Activated CD4-positive, alpha-beta T cell treated with anti-CD3 and anti-CD28 coated beads, Interleukin-2, amount 50 U/mL, for 1 hour (primary cell): ENCODE results near the gene BTBD19.
"Not testable (repeated sequence)": the region's sequence is repeated elsewhere in the genome, so short reads cannot be mapped to it uniquely, and the experiment has no call there.

ENCODE experiments used
- DNase-seq: peaks from one replicate; pipeline ENCODE4 v3.0.0-alpha.2; 2020

Gene BTBD19

DNA sequence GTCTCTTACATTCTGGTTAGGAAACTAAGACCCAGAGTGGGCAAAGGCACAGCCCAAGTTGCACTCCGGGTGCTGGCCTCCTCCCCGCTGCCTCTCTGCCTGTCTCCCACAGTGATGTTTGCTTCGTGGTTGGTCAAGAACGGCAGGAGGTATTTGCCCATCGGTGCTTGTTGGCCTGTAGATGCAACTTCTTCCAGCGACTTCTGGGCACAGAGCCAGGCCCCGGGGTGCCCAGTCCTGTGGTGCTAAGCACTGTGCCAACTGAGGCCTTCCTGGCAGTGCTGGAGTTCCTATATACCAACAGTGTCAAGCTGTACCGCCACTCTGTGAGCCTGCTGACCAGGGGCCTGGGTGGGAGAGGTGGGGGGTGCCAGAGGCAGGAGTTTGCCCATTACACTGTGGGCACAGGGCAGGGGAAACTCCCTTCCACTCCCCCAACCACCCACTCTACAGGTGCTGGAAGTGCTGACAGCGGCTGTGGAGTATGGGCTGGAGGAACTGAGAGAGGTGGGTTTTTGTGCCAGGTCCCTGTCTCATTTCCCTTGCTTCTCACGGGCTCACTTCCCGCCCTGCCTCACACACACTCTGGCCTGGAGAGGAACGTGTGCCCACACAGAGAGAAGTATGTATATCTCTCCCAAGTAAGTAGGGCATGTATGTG, 1.9 kb downstream of the BTBD19 start:
- peak; percentile 36 for DNase-seq

DNA sequence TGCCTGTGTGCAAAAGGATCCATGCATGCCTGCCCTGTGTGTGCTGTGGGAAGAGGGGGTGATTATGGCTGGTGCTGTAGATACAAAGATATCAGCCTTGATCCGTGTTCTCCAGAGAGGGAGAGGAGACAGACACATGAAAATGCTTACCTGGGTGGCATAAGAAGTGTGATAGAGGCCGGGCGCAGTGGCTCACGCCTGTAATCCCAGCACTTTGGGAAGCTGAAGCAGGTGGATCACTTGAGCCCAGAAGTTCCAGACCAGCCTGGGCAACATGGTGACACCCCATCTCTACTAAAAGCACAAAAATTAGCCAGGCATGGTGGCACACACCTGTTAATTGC, 2.4 kb downstream of the BTBD19 start:
- not testable (repeated sequence) for DNase-seq

DNA sequence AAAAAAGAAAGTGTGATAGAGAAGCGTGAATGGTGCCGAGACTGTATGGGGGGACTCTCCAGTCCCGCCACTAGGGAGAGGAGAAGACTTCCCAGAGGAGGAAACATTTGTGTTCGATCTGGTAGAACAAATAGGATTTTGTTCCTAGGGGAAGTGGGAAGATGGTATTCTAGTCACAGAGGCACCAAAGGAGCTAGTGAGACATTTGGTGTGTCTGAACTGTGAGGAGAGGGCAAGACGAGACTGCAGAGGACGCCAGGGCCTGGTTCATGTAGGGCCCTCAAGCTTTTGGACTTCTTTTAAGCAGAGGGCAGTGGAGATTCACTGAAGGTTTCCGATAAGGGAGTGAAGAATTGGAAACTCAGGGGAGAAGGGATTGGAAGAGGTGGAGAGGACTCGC, 2.9 kb downstream of the BTBD19 start:
- no peak for DNase-seq

DNA sequence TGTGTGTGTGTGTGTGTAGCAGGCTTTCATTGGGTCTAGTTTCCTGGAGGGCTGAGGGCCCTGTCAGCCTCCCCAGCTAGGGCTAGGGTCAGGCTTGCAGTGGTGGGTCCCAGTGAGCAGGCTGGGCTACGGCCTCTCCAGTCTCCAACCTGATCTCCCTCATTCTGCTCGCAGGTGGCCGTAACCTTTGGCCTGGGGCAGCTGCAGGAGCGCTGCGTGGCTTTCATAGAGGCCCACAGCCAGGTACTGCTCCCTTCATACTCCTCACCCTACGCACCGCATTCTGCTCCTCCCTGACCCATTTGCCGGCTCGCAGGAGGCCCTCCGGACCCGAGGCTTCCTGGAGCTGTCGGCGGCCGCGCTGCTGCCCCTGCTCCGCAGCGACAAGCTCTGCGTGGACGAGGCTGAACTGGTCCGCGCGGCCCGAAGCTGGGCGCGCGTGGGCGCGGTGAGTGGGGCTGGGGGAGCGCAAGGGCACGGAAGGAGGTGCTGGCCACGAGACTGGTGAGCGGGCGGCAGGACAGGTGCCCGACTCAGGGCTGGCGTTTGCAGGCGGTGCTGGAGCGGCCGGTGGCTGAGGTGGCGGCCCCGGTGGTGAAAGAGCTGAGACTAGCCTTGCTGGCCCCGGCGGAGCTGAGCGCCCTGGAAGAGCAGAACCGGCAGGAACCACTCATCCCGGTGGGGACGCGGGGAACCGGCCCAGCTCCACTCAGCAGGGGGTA, 4.7 kb downstream of the BTBD19 start:
- no peak for DNase-seq

DNA sequence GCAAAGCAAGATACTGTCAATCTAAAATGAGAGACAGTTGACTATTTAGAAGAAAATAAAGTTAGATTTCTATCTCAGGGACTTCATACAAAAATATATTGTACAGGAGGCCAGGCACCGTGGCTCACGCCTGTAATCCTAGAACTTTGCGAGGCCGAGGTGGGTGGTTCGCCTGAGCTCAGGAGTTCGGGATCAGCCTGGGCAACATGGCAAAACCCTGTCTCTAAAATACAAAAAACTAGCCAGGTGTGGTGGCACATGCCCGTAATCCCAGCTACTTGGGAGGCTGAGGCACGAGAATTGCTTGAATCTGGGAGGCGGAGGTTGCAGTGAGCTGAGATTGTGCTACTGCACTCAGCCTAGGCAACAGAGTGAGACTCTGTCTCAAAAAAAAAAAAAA, 7.6 kb downstream of the BTBD19 start:
- DNase-seq, result not testable (repeated sequence)

DNA sequence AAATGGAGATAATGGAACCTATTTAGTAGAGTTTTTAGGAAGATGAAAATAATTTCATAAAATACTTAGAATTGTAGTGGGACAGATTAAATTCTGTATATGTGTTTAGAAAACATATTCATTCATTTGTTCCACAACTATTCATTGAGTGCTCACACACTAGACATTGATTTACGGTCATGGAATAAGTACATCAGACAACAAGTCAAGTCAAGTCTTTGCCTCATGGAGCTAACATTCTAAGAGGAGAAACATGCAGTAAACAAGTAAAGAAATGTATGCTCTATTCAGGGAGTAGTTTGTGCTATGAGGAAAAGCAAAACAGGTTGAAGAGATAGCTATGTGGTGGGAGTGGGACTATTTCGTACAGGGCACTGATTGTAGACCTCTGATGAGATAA, 9.0 kb downstream of the BTBD19 start:
- DNase-seq, result no peak

DNA sequence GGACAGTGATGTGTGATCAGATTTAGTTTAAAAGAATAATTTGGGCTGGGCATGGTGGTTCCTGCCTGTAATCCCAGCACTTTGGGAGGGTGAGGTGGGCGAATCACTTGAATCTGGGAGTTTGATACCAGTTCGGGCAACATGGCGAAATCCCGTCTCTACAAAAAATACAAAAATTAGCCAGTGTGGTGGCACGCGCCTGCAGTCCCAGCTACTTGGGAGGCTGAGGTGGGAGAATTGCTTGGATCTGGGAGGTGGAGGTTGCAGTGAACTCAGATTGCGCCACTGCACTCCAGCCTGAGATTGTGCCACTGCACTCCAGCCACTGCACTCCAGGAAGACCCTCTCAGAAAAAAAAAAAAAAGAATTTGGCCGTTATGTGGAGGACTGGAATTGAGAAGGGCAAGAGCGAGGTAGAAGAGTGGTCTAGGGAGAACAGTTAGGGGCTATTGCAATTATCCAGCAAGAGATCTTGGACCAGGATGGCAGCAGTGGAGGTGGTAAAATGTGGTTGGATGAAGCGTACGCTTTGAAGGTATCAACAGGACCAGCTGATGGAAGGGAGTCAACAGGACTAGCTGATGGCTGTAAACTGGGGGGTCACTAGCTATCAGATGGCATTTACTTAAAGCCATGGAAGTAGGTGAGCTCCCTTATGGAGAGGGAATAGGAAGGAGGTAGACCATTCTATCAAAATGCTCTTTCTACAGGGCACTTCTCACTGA, 9.6 kb downstream of the BTBD19 start:
- DNase-seq, result no peak

DNA sequence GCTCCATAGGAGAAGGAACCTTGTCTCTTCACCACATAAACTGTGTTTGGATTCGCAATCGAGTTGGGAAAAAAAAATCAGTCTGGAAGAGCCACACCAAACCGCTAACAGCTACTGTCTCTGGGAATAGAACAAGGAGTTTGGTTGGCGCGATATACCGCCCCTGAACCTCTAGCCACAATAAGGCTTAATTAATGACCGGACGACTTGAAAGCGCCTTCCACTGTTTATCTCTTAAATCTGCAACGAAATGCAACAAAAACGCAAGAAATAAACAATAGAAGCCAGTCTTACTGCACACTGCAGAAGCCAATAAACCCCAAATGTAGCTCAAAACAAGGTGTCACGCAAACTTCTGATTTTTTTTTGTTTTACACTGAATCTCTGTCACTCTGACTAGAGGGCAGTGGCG, 10.9 kb downstream of the BTBD19 start:
- DNase-seq, result no peak

DNA sequence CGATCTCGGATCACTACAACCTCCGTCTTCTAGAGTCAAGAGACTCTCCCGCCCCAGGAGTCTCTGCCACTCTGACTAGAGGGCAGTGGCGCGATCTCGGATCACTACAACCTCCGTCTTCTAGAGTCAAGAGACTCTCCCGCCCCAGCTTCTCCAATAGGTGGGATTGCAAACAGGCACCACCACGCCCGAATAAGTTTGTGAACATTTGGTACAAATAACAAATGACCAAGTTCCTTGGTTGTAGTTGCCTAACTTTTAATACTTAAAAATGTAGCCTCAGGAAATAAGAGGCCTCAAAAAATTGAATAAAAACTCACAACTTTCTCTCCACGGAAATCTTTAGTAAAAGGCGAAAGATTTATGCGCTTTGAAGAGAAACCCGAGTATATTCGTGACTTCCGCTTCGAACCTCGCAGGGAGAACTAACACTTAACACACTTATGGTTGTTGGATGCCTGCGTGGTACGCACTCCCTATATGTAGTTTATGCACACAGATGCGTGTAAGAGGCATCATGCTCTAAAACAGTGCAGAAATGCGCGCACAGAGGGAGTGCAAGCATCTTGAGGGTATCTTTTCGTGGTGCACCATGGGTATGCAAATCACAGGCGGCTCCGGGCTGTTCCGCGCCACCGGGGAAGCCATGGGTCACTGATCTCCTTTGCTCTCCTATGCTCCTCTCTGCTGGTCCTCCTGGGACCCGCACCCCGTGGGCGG, 11.4 kb downstream of the BTBD19 start:
- DNase-seq, result peak; percentile 79

DNA sequence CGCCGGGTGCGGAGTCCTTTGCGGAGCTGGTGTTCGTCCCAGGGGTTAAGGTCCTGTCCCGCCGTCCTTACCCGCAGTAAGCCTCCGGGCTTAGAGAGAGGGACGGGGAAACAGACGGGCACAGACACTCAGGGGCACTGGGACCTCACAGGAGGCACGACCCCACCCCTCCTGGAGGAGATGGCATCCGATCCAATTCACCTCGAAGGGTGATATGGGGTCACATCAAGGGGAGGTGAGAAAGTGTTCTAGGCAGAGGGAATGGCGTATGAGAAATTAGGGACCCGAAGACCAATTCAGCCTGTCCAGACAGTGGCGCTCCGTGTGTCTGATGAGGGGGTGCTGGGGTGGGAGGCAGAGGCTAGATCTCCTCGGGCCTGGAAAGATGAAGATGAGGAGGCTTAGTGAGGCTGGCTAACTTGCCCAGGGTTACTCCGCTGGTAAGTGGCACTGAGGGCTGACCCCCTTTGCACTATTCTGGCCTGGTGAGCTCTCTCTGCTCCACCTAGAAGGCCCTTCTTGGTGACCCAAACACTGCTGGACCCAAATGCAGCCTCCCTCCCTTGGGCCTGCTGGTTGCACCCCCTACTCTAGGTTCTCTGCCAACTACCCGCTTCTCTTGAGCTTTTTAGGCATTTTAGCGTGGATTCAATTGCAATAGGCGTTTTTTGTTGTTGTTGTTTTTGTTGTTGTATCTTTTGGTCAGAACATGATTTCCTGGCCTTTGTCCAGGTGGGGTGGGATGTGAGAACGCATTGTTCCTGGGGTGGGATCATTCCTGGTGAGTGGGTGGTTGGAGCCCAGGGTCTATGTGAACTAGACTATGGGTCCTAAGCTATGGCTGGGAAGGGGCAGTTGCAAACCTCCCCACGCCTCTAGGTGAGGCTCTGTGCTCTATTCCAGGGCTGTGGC, 12.3 kb downstream of the BTBD19 start:
- no peak for DNase-seq

DNA sequence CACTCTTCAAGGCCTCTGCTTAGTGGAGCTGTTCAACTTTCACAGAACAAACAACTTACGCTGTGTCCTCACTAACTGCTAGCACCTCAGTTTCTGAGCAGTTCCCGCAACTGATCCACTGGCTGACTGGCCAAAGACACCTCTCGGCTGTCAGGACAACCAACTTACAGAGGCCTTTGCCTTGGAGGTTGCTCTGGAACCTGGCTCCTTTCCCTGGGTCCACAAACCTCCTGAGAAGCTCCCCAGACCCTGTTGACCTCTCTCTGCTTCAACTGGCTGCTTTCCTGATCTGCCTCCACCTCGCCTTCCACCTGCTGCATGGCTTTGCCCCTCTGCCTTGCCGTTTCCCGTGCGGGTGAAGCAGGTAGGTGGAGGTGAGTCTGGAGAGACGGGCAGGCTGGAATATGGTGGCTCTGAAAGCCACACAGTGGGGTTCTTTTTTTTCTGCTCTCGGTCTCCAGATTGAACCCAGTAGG, 13.0 kb downstream of the BTBD19 start:
- DNase-seq, result no peak

DNA sequence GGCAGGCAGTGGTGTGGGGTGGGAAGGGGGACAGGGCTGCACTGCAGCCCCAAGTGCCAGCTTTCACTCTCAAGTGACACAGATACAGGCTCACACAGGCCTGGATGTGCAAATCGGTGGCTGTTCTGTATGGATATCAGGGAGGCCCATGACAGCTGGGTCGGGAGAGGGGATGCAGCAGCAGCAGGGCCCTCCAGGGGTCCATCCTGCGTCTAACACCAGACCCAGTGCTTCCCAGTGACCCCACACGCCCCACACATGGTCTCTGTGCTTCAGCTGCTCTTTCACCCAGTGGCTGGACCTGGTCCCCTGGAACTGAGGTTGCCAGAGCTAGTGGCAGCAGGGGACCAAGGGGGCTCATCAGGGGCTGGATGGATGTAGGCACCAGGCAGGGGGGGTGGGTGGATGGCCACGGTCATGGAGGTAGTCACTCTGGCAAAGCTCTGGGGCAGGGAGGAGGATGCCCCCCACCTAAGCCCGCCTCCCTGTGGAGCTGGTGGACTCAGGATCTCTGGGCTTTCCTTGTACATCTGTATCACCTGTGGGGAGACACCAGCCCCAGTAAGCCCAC, 13.9 kb downstream of the BTBD19 start:
- DNase-seq, result no peak

DNA sequence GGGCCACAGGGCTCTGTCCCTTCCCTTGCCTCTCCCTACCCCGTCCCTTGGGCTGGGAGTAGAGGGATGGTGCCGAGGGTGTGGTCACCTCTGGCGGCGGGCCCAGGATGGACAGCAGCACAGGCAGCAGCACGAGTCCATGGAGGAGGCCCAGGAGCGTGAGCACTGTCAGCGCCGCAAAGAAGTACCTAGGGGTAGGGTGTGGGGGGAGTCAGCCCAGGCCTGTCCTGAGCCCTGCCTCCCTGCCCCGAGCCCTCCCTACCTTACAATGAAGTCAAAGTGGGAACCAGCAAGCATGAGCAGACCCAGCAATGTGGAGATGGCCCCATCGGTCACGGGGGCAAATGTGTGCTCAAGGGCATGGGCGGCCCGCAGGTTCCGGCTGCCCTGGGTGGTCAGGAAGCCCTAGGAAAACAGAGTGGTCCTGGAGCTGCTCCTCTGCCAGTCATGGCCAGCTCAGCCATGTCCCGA, 14.7 kb downstream of the BTBD19 start:
- no peak for DNase-seq

DNA sequence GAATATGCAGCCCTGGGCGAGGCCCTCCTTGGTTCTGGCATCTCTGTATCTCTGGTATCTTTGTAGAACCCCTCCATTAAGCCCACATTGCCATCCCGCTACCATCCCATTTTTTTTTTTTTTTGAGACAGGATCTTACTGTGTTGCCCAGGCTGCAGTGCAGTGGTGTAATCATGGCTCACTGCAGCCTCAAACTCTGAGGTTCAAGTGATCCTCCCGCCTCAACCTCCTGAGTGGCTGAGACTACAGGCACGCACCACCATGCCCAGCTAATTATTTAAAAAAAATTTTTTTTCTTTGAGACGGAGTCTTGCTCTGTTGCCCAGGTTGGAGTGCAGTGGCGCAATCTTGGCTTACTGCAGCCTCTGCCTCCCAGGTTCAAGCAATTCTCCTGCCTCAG, 16.1 kb downstream of the BTBD19 start:
- not testable (repeated sequence) for DNase-seq

DNA sequence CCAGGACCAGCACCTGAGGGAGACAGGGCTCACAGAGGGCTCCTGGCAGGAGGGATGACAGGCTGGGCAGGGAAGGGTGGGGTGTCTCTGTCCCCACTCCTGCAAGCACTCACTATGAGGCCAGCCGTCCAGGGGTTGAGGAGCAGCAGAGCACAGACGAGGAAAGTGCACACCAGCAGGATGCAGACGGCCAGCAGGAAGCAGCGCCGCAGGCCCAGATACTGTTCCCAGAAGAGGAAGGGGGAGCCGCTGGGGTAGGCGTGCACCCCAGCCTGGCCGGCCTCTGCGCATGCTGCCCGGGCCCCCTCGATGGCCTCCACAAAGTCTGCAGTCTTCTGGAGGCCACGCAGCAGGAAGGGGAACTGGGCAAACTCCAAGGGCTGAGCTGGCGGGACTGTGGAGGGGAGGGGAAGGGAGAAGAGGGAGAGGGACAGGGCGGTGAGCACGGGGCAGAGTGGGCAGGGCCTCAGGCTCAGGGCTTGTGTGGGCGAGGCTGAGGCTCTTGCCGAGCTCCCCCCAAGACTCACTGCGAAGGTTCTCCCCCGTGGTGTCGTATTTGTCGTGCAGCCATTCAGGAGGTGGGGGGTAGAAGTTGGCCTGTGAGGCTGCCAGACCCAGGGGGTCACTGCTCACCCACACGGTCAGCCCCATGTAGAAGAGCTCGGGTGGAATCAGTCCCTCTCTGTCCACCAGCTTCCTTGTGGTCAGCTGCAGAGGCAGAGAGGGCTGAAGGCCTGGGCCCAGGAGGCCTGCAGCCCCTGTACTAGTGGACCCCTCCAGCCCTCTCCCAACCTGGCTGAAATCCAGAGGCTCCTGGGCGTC, 18.3 kb downstream of the BTBD19 start:
- DNase-seq, result no peak

DNA sequence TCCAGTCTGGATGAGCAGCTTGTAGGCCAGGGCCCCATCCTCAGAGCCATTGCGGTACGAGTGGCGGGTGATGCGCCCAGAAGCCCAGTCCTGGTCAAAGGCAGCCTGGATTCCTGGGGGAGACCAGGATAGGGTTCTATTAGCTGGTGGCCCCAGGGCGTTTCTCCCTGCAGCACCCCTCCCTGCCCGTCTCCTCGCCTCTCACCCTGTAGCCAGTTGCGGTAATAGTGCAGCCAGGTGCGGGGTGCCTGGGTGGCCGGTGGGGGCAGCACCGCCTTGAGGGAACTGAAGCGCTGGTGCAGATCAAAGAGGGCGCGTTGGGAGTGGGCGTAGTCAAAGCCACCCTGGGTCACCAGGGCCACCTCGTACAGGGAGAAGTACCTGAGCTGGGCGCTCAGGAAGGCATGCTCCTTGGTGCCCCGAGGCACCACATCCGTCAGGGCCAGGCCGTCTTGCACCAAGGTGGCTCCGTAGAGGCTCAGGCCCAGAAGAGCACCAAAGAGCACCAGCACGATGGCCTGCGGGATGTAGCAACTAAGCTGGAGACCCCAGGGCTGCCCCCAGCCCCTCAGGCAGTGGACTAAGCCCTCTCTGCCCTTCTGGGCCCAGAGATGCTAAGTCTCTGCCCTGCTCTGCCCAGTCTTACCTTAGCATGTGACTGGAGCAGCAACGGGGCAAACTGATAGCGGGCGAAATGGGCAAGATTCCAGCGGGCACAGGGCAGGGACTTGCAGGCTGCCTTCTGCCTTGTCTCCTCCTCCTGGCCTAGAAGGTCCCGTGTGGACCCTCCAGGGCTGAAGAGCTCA, 19.1 kb downstream of the BTBD19 start:
- no peak for DNase-seq

DNA sequence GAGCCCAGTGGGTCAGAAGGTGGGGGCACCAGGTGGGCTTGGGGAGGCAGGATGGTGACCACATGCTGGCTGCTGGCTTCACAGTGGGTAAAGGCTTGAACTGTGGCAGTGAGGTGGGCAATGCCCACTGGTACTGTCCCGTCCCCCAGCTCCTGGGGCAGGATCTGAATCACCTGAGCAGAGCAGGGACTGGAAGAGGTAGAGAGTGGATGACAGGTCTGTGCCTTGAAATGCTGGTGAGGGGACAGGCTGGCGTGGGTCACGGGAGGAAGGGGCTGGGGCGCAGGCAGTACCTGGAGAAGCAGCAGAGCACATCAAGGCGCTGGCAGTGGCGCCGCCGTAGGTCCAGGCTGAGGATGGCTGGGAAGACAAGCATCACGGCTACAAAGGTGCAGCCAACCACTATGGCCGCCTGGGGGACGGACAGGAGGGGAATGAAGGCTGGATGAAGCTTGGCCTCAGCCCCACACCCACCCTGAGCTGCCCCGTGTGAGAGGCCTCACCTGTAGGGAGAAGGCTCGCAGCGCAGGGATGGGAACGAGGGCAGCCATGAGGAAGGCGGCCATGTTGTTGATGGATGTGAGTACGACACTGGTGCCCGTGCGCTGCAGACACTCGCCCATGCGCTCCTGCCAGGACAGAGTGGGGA, 19.8 kb downstream of the BTBD19 start:
- DNase-seq, result no peak

DNA sequence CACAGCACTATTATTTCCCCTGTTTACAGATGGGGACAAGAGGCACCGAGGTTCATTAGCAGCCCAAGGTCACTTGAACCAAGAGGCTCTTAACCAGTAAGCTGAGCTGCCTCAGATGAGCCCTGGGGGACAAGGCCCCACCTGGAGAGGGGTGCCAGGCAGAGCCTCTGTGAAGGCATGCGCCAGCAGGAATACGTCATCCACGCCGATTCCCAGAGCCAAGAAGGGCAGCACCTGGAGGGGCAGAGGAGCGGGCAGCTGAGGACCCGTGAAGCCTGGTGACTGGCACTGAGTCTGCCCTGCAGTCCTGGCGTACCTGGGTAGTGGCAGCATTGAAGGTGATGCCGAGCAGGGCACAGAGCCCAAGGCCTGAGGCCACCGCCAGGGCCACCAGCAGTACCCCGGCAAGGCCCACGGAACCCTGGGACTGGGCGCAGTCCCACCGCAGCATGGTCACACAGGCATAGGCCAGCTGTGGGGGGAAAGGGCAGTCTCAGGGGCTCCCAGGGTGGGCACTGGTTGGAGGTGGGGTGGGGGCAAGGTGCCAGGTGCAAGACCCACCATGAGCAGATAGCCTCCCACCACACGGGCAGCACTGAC, 20.6 kb downstream of the BTBD19 start:
- no peak for DNase-seq
